Head of caudate nucleus (tissue), 42 donors: ENCODE results near the gene CXorf38.
"Not testable (repeated sequence)": the region's sequence is repeated elsewhere in the genome, so short reads cannot be mapped to it uniquely, and the experiment has no call there.

Experiments used
- DNase-seq, 42 donors: peaks; one replicate each; pipeline versions ENCODE4 v3.0.0 to v3.0.0-alpha.2; 2020 to 2021; ENCODE audit warnings: mixed read lengths in 7 of 42
- intact Hi-C: fragments of 100-400 bp; cut with DNase I; formaldehyde crosslinking; loops from one replicate; pipeline ENCODE4 v1.15.0; 2022

Gene CXorf38

DNA sequence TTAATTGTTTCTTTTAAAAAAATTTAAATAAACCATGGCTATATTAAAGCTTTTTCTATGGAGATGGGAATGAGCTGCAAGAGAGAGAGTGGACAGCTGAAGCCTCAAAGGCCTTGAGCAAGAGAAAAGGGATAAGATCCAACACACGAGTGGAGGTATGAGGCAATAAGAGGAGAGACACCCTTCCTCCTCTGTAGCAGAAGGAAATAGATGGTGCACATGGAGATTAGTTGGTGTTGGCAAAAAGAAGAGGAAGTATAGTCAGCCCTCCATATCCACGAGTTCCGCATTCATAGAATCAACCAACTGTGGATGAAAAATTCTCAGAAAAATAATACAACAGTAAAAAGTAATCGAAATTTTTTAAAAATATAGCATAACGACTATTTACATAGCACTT, 3.2 kb downstream of the CXorf38 start:
- intact Hi-C loops, result loop anchor here (10.0 kb wide), 2 partner anchors 461 to 691 kb away; partner anchors contain the start of gene DDX3X
- DNase-seq, result no peak

DNA sequence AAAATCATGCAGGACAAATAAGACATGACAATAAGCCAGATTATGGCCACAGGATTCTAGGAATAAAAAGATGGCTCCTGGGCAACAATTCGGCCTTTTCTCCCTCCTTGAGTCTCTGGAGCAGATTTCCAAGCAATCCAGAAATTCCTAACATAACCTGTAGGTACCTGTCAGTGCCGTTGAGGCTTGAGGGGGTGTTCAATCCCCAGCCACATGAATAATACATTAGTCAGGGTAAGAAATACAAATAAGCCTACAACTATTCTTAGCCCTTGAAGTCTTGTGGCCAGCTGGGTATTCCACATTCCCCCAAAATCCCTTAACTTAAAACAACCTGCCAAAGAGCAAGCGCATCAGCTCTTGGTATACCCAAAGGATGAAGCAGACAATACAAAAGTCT, 9.7 kb downstream of the CXorf38 start:
- intact Hi-C loops, result no loop called here
- no peak for DNase-seq

DNA sequence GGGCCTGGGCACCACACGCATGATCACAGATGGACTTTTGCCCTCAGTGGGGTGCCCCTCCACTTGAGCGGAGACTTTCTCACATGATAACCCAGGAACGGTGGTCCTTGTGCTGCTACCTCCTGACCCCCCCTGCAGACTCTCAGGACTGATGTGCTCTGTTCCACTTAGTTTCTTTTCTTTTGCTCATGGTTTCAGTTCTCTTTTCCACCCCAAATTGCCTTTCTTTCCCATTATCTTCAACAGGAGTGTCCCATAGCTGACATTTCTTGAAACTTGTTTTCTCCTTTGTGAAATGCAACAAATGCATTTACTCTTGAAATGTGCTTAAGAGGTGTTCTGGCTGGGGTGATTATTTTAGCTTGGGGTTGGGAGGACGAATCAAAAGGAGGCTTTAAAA, 15.2 kb downstream of the CXorf38 start:
- DNase-seq, result no peak
- intact Hi-C loops, result no loop called here

DNA sequence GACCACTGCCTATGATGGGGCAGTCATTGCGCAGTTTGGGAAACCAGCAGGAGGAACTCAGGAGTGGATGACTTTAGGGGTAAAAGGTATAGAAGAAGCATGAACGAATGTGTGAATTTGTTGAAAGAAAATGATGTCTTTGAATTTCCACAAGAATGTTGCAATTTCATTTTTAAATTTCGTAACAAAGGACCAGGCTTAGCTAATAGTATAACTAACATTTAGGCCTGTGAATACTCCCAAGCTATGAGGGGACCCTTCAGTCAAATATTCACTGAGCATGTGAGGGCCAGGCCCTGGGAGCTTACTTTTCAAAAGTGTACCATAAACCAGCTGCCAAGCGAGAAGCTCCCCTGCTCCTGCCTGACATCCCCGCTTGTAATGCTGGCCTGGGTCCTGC, 18.9 kb downstream of the CXorf38 start:
- intact Hi-C loops, result no loop called here
- no peak for DNase-seq

DNA sequence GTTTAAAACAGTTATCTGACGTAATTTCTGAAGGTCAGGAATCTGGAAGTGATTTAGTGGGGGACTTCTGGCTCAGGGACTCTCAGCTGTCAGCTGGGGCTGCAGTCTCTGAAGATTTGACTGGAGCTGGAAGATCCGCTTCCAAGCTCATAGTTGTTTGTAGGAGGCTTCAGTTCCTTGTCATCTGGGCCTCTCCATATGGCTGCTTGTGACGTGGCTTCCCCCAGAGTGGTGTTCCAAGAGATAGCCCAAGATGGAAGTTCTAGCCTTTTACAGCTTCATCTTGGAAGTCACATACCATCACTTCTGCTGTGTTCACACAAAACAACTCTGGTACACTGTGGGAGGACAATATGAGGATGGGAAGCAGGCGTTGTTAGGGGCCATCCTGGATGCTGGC, 22.1 kb downstream of the CXorf38 start:
- intact Hi-C loops, result no loop called here
- no peak for DNase-seq

DNA sequence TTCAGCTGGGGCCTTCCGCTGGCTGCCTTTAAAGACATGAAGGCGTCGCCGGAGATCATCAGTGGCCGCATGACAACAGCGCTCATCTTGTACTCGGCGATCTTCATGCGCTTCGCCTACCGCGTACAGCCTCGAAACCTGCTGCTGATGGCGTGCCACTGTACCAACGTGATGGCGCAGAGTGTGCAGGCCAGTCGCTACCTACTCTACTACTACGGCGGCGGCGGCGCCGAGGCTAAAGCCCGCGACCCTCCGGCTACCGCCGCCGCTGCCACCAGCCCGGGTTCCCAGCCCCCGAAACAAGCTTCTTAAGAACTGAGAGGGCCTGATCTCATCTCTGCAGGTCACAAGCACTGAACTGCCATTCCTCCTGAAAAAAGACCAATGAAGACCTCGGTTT, 23.7 kb downstream of the CXorf38 start:
- no peak for DNase-seq
- intact Hi-C loops, result no loop called here

DNA sequence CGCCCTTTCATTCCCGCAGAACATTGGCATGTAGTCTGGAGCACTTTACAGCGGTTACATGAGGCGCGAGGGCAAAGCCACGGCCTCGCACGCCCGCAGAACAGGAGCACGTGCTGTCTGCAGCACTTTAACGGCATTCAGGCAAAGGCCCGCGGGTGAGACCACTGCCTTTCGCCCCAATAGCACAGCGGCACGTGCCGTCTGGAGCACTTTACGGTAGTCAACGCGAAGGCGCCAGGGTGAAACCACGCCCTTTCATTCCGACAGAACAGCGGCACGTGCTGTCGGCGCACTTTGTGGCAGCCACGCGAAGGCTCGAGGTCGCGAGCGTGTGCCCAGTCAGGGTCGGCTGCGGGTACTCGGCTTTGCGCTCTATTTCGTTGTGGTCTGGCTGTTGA, 24.2 kb downstream of the CXorf38 start, which contains the start of gene MPC1L:
Gene MPC1L (plus strand): TSS at position 290 of the 398 bp plus-strand sequence. CDS start 138 bp downstream, outside the sequence.
- intact Hi-C loops, result no loop called here

DNA sequence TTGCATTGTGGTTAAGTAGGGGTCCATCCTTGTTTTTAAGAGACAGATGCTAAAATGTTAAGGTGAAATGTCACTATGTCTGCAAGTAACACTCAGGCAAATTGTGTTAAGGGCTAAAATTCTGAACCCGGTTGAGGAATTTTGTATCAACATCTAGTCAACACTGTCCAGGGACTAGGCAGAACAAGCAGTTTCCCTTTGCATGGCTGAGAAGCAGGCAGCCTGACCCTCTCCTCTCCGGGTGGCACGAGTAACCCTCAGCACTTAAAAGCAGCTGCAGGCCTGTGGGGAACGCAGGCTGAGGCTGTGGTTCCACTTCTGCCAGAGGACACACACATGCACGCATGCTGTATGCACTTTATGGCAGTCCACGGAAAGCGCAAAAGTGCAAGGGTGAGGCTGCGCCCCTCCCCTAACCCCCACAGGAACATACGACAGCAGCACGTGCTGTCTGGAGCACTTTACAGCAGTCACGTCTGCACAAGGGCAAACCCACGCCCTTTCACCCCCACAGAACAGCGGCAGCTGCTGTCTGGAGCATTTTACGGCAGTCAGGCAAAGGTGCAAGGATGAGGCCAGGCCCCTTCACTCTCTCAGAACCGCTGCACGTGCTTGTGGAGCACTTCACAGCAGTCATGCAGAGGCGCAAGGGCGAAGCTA, 24.8 kb downstream of the CXorf38 start:
- no peak for DNase-seq
- intact Hi-C loops, result no loop called here

More for the DNA sequence above, 24.2 kb downstream of the CXorf38 start, which contains the start of gene MPC1L:
- DNase-seq, result no peak

DNA sequence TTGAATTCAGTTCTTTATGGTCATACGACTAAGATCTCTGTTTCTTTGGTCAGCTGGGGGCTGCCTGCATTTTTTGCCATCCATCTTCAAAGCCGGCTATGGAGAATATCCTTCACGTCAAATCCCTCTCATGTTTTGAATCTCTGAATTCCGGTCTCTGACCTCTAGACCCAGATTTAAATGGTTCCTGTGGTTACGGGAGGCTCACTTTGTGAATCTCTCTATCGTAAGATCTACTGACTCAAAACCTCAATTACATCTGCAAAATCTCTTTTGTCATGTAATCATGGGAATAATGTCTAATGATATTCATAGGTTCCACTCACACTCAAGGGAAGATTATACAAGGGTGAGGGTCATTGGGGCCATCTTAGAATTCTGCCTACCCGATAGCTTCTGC, 29.8 kb downstream of the CXorf38 start:
- intact Hi-C loops, result no loop called here
- DNase-seq, result no peak

DNA sequence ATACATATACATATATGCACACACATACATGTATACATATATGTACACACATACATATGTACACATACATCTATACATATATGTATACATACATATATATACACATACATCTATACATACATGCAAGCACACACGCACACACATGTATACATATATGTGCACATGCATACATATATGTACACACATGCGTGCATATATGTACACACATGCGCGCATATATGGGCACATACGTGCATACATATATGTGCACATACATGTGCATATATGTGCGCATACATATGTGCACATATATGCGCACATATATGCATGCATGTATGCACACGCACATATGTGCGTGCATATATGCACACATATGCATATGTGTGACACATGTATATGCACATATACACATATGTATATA, 31.4 kb downstream of the CXorf38 start:
- DNase-seq, result no peak
- intact Hi-C loops, result no loop called here

DNA sequence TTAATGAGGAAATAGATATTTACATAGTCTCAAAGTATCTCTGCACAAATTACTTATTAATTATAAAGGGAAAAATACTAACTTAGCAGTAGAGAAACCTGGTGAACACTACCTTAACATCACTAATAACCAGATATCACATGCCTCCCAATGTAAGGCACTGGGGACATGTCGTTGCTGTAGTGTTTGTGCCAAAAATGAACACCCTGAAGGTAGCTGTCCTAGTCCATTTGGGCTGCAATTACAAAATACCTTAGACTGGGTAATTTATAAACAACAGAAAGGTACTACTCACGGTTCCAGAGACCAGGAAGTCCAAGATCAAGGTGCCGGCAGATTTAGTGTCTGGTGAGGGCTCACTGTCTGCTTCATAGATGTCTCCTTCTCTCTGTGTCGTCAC, 34.9 kb downstream of the CXorf38 start:
- intact Hi-C loops, result no loop called here

DNA sequence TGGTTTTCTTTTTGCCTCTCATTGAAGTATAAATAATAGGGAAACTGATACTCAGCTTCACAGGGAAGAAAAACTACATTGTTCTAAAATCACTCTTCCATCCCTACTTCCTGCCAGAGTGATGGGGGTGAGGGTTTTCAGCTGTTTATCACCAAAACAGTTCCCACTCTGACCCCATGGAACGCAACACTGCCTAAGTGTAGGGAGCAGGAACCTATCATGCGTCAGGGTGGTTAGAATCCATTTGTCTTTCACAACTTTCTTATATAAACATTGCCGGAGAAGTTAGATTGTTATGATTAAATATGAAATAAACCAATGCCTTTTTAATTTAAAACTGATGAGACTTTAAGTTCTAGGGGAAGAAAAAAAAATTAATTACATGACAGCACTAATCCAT, 40.0 kb downstream of the CXorf38 start:
- no peak for DNase-seq
- intact Hi-C loops, result no loop called here

More for the DNA sequence above, 34.9 kb downstream of the CXorf38 start:
- no peak for DNase-seq

DNA sequence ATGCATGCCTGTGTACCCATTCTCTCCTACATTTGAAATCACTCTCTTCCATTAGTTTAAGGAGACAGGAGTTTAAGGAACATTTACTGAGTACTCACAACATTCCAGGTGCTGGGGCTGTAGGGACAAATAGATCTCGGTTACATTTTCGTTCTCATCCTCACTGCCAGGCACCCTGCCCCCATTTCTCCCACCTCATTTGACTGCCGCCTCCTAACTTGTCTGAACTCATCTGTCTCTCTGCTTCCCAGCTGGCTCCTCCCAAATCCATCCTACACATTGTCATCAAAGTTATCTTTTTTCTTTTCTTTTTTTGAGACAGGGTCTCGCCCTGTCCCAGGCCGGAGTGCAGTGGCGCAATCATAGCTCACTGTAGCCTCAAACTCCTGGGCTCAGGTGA, 43.9 kb downstream of the CXorf38 start:
- DNase-seq, result peak in 39 of 42 donors; percentile 3 to 75 (median 35)

DNA sequence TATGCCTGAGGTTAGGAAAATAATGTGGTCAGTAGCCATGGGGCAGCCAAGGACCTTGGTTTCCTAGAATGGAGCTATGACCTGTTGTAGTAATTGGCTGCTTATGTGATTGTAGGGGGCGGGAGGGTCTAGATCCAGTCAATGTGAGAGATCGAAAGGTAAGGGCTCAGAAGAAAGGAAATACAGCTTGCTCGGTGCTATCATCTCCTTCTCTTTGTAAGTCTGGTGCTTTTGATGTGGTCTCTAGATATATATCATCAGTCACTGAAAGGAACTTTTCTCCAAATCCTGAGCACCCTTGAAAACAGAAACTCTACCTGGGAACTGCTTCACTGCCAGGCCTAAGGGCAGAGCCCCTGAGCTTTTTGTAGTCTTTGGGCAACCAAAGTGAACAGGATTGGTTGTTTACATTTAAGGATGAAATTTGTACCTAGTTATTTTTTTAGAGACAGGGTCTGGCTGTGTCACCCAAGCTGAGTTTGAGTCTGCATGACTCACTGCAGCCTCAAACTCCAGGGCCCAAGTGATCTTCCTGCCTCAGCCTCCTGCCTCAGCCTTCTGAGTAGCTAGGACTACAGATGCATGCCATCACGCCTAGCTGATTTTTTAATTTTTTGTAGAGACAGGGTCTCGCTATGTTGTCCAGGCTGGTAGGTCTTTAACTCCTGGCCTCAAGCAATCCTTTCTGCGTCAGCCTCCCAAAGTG, 57.6 kb downstream of the CXorf38 start:
- DNase-seq, intact Hi-C loops: not testable (repeated sequence)

More for the DNA sequence above, 43.9 kb downstream of the CXorf38 start:
- intact Hi-C loops, result no loop called here

DNA sequence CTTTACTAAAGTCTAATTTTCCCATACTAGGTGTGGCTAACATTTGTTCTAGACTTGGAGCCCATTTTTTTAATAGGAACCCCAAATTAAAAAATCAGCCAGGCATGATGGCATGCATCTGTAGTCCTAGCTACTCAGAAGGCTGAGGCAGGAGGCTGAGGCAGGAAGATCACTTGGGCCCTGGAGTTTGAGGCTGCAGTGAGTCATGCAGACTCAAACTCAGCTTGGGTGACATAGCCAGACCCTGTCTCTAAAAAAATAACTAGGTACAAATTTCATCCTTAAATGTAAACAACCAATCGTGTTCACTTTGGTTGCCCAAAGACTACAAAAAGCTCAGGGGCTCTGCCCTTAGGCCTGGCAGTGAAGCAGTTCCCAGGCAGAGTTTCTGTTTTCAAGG, 59.7 kb downstream of the CXorf38 start:
- intact Hi-C loops, DNase-seq: not testable (repeated sequence)

DNA sequence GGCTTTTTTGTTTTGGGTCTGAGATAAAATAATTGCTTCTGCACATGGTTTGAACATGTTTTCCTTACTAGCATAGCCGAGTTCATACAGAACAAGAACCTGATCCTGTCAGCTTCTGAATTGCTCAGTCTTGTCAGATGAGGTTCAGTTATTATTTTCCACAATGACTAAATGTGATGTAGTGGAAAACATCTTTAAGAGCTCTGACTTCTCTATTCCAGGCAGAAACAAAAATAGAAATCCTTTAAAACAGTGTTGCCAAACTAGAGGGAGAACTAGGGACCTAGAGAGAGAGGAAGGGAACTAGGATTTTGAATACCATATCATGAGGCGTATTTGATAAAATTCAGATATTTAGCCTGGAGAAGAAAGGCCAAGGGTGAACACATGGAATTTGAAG, 64.5 kb downstream of the CXorf38 start:
- DNase-seq, result no peak
- intact Hi-C loops, result no loop called here

DNA sequence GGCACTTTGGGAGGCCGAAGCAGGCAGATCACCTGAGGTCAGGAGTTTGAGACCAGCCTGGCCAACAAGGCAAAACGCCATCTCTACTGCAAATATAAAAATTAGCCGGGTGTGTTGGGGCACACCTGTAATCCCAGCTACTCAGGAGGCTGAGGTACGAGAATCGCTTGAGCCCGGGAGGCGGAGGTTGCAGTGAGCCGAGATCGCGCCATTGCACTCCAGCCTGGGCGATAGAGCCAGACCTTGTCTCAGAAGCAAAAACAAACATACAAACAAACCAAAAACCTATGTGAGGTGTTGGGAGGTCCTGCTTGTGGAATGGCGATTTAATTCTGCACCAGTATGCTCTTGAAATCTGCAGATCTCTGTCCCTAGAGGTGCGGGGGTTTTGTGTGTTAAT, 65.2 kb downstream of the CXorf38 start:
- DNase-seq, intact Hi-C loops: not testable (repeated sequence)

DNA sequence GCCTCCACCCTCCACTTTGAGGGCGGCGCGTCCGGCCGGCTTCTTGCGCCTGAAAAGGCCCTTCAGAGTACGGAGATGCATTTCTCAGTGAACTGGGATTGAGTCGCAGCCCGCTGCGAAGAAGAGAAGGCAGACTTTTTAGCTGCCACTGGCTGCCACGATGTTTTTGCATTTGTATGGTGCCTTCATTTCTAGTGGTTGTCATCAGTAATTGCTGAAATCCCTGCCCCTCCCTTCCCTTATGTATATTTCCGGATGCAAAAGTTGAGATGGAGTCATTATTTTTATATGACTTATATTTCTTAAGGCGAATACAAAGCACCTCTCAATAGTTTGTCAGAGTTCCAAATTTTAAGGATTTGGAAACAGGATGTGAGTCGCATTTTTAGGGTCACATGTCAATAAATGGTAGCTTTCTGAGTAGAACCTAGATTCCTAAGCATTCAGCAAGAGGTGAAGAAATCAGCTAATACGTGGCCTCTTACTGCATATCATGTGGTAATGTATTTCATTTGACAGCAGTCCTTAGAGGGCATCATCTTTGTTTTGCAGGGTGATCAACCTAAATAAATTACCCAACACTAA, 65.9 kb downstream of the CXorf38 start:
- intact Hi-C loops, result no loop called here
- peak in 2 of 42 donors; percentile 2 to 23 for DNase-seq

DNA sequence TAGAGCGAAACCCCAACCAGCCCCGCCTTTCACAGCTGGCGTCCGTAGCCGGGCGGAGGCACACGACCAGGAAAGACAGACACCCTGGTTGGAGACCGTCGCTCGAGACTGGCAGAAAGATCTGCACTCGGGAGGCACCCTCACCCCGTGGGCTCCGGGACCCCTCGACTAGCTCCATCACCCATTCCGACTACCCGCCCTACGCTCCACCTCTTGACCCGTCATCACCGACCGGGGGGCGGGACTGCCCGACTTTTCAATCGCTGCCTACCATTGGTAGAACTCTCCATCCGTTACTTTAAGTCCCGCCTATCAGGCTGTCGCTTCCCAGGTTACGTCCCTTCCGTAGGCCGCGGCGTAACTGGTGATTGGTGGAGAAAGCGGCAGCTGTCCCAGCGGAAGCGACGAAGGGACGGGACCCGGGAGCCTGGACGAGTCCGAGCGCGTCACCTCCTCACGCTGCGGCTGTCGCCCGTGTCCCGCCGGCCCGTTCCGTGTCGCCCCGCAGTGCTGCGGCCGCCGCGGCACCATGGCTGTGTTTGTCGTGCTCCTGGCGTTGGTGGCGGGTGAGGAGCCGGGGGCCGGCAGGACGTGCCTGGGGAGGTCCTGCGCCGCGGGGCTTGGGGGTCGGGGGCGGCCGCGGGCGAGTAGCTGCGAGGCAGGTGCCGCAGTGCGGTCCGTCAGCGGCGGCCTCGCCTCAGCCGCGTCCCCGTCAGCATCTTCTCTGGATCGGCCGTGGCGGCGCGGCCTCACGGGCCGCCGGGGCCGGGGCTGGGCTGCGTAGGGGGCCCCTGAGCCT, 66.6 kb downstream of the CXorf38 start, which contains the start of gene ATP6AP2:
Gene ATP6AP2 (plus strand): TSS at position 434 of the 799 bp plus-strand sequence. CDS start 96 bp downstream, at position 530.
- peak; percentile 80 to 97 (median 92) for DNase-seq
- intact Hi-C loops, result no loop called here
